ENCODE results near the gene RASGRP3.

The RASGRP3 gene

GRCh38 chr2:33532966-33533365 is 56.5 kb downstream of the RASGRP3 start:
- DNase-seq (ENCODE audit: low spot score) (no peak), ATAC-seq (ENCODE audit: low read depth) (no peak)
- H3K27me3 ChIP-seq (ENCODE audit: insufficient read depth, poor library complexity, severe bottlenecking) = no peaks in the 10 kb centered on the region
- TF ChIP-seq, protein P1, sequence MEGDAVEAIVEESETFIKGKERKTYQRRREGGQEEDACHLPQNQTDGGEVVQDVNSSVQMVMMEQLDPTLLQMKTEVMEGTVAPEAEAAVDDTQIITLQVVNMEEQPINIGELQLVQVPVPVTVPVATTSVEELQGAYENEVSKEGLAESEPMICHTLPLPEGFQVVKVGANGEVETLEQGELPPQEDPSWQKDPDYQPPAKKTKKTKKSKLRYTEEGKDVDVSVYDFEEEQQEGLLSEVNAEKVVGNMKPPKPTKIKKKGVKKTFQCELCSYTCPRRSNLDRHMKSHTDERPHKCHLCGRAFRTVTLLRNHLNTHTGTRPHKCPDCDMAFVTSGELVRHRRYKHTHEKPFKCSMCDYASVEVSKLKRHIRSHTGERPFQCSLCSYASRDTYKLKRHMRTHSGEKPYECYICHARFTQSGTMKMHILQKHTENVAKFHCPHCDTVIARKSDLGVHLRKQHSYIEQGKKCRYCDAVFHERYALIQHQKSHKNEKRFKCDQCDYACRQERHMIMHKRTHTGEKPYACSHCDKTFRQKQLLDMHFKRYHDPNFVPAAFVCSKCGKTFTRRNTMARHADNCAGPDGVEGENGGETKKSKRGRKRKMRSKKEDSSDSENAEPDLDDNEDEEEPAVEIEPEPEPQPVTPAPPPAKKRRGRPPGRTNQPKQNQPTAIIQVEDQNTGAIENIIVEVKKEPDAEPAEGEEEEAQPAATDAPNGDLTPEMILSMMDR (IDR thresholded peaks at IDR 0.05; ENCODE audit: poor library complexity, severe bottlenecking) = no peak
- H3K27ac ChIP-seq (ENCODE audit: poor library complexity, severe bottlenecking) = no peak overlapping the region
- no peaks in the 10 kb centered on the region for H3K36me3 ChIP-seq (ENCODE audit: low read depth)
- H3K9me3 ChIP-seq (ENCODE audit: severe bottlenecking) = no peaks in the 10 kb centered on the region
- H3K4me1 ChIP-seq (ENCODE audit: insufficient read depth, poor library complexity, severe bottlenecking) = peaks cover 3% of the 10 kb centered on the region
- no peak overlapping the region for H3K4me3 ChIP-seq (ENCODE audit: severe bottlenecking)

- Histone ChIP-seq H3K27ac (ENCODE audit: poor library complexity, severe bottlenecking) (no peak overlapping the region), H3K27me3 (ENCODE audit: insufficient read depth, poor library complexity, severe bottlenecking) (no peaks in the 10 kb centered on the region), H3K4me1 (ENCODE audit: insufficient read depth, poor library complexity, severe bottlenecking) (no peaks in the 10 kb centered on the region), H3K4me3 (ENCODE audit: severe bottlenecking) (no peak overlapping the region), H3K36me3 (ENCODE audit: low read depth) (no peaks in the 10 kb centered on the region), H3K9me3 (ENCODE audit: severe bottlenecking) (no peaks in the 10 kb centered on the region)
- ATAC-seq (ENCODE audit: low read depth) (no peak), DNase-seq (ENCODE audit: low spot score) (no peak)
- TF ChIP-seq, protein P1 (IDR thresholded peaks at IDR 0.05; ENCODE audit: poor library complexity, severe bottlenecking) = no peak
Measured at GRCh38 chr2:33535421-33535820, 59.0 kb downstream of the RASGRP3 start.

GRCh38 chr2:33541243-33541642 is 64.8 kb downstream of the RASGRP3 start:
- DNase-seq (ENCODE audit: low spot score) (no peak), ATAC-seq (ENCODE audit: low read depth) (no peak)
- TF ChIP-seq, protein P1 (IDR thresholded peaks at IDR 0.05; ENCODE audit: poor library complexity, severe bottlenecking) = no peak
- no peaks in the 10 kb centered on the region for H3K27me3 ChIP-seq (ENCODE audit: insufficient read depth, poor library complexity, severe bottlenecking)
- no peaks in the 10 kb centered on the region for H3K36me3 ChIP-seq (ENCODE audit: low read depth)
- no peaks in the 10 kb centered on the region for H3K9me3 ChIP-seq (ENCODE audit: severe bottlenecking)
- no peak overlapping the region for H3K27ac ChIP-seq (ENCODE audit: poor library complexity, severe bottlenecking)
- no peaks in the 10 kb centered on the region for H3K4me1 ChIP-seq (ENCODE audit: insufficient read depth, poor library complexity, severe bottlenecking)
- H3K4me3 ChIP-seq (ENCODE audit: severe bottlenecking) = no peak overlapping the region

DNA sequence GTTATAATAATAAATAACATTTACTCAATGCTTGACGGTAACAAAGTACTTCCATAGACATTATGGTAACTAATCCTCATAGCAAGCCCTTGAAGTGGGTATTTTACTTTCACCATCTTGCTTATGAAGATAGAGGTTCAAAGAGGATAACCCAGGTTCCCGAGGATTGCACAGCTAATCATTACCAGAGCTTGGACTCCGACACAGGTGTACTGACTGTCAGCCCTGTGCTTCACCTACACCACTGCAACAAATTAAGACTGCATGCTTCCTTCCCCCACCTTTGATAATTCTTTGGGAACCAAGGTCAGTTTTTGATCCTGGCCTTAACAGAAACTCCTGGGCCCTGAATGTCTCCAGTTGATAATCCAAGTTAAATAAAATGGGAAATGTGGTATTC is 73.8 kb downstream of the RASGRP3 start:
- Histone ChIP-seq H3K27me3 (ENCODE audit: insufficient read depth, poor library complexity, severe bottlenecking) (no peaks in the 10 kb centered on the region), H3K36me3 (ENCODE audit: low read depth) (no peaks in the 10 kb centered on the region), H3K4me3 (ENCODE audit: severe bottlenecking) (no peak overlapping the region), H3K9me3 (ENCODE audit: severe bottlenecking) (no peaks in the 10 kb centered on the region), H3K27ac (ENCODE audit: poor library complexity, severe bottlenecking) (no peak overlapping the region), H3K4me1 (ENCODE audit: insufficient read depth, poor library complexity, severe bottlenecking) (no peaks in the 10 kb centered on the region)
- no peak for ATAC-seq (ENCODE audit: low read depth)
- TF ChIP-seq, protein P1 (IDR thresholded peaks at IDR 0.05; ENCODE audit: poor library complexity, severe bottlenecking) = no peak
- DNase-seq (ENCODE audit: low spot score) = no peak

DNA sequence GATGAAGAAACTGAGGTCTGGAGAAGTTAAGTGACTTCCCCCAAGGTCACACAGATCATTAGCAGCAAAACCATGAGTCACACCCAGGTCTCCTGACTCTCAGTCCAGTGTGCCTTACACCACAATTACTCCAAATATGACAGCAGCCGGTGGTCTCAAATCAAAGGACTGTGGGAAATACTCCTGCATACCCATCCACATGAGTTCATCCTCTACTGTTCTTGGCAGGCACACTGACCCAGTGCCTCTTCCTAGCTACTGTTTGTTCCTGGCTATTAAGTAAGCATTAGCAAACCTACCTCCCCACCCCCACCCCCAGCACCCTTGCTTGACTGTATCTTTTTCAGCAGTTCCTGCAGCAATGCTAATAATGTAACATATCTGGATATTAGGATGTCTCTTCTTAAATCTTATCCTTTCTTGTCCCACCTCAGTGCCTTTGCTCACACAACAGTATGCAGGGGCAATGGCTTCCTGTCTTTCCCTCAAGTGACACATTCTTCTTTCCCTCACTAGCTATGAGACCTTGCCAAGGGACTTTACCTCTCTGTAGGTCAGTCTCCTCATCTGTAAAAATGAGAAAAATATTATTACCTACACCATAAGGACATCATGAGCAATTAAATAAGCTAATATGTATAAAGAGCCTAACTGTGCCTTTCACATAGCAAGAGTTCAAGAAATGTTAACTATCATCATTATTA is 76.5 kb downstream of the RASGRP3 start:
- no peak overlapping the region for H3K4me3 ChIP-seq (ENCODE audit: severe bottlenecking)
- H3K36me3 ChIP-seq (ENCODE audit: low read depth) = no peaks in the 10 kb centered on the region
- no peak overlapping the region for H3K27ac ChIP-seq (ENCODE audit: poor library complexity, severe bottlenecking)
- no peaks in the 10 kb centered on the region for H3K4me1 ChIP-seq (ENCODE audit: insufficient read depth, poor library complexity, severe bottlenecking)
- ATAC-seq (ENCODE audit: low read depth) (no peak), DNase-seq (ENCODE audit: low spot score) (no peak)
- no peaks in the 10 kb centered on the region for H3K9me3 ChIP-seq (ENCODE audit: severe bottlenecking)
- no peaks in the 10 kb centered on the region for H3K27me3 ChIP-seq (ENCODE audit: insufficient read depth, poor library complexity, severe bottlenecking)
- TF ChIP-seq, protein P1 (IDR thresholded peaks at IDR 0.05; ENCODE audit: poor library complexity, severe bottlenecking) = no peak
